ENCODE measurements around the gene RPS19. TPM values are rescaled to one million over a fixed set of nuclear protein-coding genes. Genes with fewer than 3 reads are reported as not detected.

Gene RPS19
- total and polyA plus RNA-seq, 10 of the 15 experiments (the other 5 are each of a cell fraction or from before 2014, with no cell fraction given) = 2,615 to 5,578 (median 4,127) TPM

DNA sequence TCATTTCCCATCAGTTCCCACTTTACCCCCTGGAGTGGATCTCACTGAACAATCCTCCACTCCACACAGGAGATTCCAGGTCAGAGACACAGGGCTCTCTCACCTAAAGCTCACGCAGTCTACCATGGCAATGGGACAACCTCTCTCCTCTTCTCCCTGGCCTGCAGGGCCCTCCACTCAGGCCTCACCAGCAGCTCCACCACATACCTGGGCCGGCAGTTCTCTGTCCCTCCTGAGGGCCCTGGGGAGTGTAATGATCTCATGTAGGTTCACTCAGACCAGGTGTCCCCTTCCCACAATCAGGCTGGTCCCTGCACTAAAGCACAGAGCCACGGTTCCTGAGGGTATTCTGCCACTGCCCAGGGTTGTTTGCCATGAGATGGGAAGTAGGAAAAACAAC is 48.1 kb upstream of the RPS19 start (continued):
- TF ChIP-seq PAX8 (IDR thresholded peaks at IDR 0.05) (no peak), CHD4 (IDR thresholded peaks at IDR 0.05) (no peak), FOXK2 (IDR thresholded peaks at IDR 0.05) (no peak)
- TF ChIP-seq, protein P1, sequence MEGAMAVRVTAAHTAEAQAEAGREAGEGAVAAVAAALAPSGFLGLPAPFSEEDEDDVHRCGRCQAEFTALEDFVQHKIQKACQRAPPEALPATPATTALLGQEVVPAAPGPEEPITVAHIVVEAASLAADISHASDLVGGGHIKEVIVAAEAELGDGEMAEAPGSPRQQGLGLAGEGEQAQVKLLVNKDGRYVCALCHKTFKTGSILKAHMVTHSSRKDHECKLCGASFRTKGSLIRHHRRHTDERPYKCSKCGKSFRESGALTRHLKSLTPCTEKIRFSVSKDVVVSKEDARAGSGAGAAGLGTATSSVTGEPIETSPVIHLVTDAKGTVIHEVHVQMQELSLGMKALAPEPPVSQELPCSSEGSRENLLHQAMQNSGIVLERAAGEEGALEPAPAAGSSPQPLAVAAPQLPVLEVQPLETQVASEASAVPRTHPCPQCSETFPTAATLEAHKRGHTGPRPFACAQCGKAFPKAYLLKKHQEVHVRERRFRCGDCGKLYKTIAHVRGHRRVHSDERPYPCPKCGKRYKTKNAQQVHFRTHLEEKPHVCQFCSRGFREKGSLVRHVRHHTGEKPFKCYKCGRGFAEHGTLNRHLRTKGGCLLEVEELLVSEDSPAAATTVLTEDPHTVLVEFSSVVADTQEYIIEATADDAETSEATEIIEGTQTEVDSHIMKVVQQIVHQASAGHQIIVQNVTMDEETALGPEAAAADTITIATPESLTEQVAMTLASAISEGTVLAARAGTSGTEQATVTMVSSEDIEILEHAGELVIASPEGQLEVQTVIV (IDR thresholded peaks at IDR 0.05; ENCODE audit: borderline replicate concordance, partially characterized antibody) = no peak
- TF ChIP-seq, protein P2, sequence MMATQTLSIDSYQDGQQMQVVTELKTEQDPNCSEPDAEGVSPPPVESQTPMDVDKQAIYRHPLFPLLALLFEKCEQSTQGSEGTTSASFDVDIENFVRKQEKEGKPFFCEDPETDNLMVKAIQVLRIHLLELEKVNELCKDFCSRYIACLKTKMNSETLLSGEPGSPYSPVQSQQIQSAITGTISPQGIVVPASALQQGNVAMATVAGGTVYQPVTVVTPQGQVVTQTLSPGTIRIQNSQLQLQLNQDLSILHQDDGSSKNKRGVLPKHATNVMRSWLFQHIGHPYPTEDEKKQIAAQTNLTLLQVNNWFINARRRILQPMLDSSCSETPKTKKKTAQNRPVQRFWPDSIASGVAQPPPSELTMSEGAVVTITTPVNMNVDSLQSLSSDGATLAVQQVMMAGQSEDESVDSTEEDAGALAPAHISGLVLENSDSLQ (IDR thresholded peaks at IDR 0.05) = no peak

DNA sequence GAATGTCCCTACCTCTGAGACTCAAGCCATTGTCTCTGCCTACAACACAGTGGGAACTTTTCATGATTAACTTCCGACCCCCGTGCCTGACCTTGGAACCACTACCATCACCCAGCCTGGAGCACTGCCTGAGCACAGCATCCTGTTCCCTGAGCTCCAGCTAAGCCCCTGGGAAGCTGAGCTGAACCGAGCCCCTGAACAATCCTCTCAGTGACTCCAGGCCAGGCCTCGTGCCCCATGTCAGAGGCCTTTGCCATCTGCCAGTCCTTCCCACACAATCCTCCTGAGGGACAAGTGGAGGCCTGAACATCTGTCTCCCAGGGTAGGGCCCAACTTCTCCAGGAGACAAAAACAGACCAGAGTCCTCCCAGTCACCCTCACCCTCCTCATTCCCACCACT is 46.1 kb upstream of the RPS19 start:
- ChIA-PET POLR2A (no interaction called here), RAD21 (ENCODE audit: unreplicated experiment) (no interaction called here), SMC1A (ENCODE audit: uncharacterized antibody, unreplicated experiment) (no interaction called here)
- TF ChIP-seq GATAD2B (conservative IDR thresholded peaks at IDR 0.05; ENCODE audit: low read depth) (no peak), BRCA1 (IDR thresholded peaks at IDR 0.05; ENCODE audit: low read depth, low read length) (no peak), POLR2A (IDR thresholded peaks at IDR 0.05; ENCODE audit: low read depth, low read length) (no peak), ATF7 (IDR thresholded peaks at IDR 0.05; ENCODE audit: low read depth) (no peak), HDAC2 (IDR thresholded peaks at IDR 0.05) (no peak), HCFC1 (IDR thresholded peaks at IDR 0.05; ENCODE audit: low read length) (no peak), EP300 (IDR thresholded peaks at IDR 0.05; ENCODE audit: borderline replicate concordance in 1 of 2, control insufficient read depth in 1 of 2, low read depth in 2 of 2, low read length in 2 of 2) (no peak)
- TF ChIP-seq, protein P3, sequence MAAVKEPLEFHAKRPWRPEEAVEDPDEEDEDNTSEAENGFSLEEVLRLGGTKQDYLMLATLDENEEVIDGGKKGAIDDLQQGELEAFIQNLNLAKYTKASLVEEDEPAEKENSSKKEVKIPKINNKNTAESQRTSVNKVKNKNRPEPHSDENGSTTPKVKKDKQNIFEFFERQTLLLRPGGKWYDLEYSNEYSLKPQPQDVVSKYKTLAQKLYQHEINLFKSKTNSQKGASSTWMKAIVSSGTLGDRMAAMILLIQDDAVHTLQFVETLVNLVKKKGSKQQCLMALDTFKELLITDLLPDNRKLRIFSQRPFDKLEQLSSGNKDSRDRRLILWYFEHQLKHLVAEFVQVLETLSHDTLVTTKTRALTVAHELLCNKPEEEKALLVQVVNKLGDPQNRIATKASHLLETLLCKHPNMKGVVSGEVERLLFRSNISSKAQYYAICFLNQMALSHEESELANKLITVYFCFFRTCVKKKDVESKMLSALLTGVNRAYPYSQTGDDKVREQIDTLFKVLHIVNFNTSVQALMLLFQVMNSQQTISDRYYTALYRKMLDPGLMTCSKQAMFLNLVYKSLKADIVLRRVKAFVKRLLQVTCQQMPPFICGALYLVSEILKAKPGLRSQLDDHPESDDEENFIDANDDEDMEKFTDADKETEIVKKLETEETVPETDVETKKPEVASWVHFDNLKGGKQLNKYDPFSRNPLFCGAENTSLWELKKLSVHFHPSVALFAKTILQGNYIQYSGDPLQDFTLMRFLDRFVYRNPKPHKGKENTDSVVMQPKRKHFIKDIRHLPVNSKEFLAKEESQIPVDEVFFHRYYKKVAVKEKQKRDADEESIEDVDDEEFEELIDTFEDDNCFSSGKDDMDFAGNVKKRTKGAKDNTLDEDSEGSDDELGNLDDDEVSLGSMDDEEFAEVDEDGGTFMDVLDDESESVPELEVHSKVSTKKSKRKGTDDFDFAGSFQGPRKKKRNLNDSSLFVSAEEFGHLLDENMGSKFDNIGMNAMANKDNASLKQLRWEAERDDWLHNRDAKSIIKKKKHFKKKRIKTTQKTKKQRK (IDR thresholded peaks at IDR 0.05; ENCODE audit: low read depth, low read length) = no peak
- TF ChIP-seq, protein P4, sequence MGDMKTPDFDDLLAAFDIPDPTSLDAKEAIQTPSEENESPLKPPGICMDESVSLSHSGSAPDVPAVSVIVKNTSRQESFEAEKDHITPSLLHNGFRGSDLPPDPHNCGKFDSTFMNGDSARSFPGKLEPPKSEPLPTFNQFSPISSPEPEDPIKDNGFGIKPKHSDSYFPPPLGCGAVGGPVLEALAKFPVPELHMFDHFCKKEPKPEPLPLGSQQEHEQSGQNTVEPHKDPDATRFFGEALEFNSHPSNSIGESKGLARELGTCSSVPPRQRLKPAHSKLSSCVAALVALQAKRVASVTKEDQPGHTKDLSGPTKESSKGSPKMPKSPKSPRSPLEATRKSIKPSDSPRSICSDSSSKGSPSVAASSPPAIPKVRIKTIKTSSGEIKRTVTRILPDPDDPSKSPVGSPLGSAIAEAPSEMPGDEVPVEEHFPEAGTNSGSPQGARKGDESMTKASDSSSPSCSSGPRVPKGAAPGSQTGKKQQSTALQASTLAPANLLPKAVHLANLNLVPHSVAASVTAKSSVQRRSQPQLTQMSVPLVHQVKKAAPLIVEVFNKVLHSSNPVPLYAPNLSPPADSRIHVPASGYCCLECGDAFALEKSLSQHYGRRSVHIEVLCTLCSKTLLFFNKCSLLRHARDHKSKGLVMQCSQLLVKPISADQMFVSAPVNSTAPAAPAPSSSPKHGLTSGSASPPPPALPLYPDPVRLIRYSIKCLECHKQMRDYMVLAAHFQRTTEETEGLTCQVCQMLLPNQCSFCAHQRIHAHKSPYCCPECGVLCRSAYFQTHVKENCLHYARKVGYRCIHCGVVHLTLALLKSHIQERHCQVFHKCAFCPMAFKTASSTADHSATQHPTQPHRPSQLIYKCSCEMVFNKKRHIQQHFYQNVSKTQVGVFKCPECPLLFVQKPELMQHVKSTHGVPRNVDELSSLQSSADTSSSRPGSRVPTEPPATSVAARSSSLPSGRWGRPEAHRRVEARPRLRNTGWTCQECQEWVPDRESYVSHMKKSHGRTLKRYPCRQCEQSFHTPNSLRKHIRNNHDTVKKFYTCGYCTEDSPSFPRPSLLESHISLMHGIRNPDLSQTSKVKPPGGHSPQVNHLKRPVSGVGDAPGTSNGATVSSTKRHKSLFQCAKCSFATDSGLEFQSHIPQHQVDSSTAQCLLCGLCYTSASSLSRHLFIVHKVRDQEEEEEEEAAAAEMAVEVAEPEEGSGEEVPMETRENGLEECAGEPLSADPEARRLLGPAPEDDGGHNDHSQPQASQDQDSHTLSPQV (IDR thresholded peaks at IDR 0.05) = no peak

More for the DNA sequence above, 46.1 kb upstream of the RPS19 start:
- Histone ChIP-seq H3K9me3 (replicated peaks; ENCODE audit: control insufficient read depth, insufficient read depth, low read length) (no peaks in the 10 kb centered on the region), H3K4me1 (ENCODE audit: control insufficient read depth, insufficient read depth, low read length) (peaks cover 5% of the 10 kb centered on the region), H4K20me1 (ENCODE audit: control insufficient read depth, insufficient read depth) (no peaks in the 10 kb centered on the region), H3K79me2 (ENCODE audit: control insufficient read depth, insufficient read depth, low read length) (no peaks in the 10 kb centered on the region), H2AFZ (ENCODE audit: control insufficient read depth, low read depth, low read length) (no peak overlapping the region), H3K4me3 (no peak overlapping the region), H3K9ac (ENCODE audit: control insufficient read depth, insufficient read depth, low read length) (no peak overlapping the region), H3K27me3 (replicated peaks in 1 of 2; ENCODE audit: control insufficient read depth in 2 of 2, insufficient read depth in 2 of 2, low read length in 1 of 2) (no peaks in the 10 kb centered on the region; a peak in 1 of 4 replicates), H3K4me2 (ENCODE audit: control insufficient read depth, insufficient read depth) (no peak overlapping the region), H3K27ac (ENCODE audit: control insufficient read depth, insufficient read depth) (no peak overlapping the region), H3K36me3 (ENCODE audit: control insufficient read depth in 2 of 2, insufficient read depth in 2 of 2, low read length in 1 of 2) (no peaks in the 10 kb centered on the region)
- ATAC-seq = no peak
- no peak for DNase-seq (ENCODE audit: low read depth, low spot score)
- BruUV-seq (replicated peaks) = no TSS peak
- intact Hi-C loops (cut with micrococcal nuclease; ENCODE audit: unreplicated experiment) (no loop called here), in situ Hi-C loops (cut with MboI) (no loop called here)
- no peak for FAIRE-seq
- CTCF ChIA-PET = no interaction called here
- 29% methylated on average over 4 of the region's 4 CpGs for WGBS (ENCODE audit: insufficient coverage, insufficient replicate concordance, low lambda C conversion rate, missing lambda C conversion rate)

All from GM12878 (cell line).